ENCODE measurements around the gene CD28.

The CD28 gene

DNA sequence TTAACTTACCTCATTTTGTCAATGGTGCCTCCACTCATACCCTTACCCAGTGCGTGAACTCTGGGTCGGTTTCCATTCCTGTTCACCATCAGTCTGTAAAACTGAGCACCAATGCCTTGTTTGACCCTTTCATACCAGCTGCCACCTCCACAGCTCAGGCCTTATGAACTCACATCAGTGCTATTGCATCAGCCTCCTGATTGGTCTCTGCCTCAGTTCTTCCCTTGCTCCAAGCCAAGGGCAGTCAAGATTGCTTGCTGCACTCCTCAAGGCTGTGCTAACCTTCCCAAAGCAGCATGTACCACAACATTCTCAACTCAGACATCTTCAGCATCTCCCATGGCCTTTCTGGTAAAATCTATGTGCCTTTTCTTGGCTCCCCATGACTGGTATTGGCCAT lies 9.3 kb downstream of the CD28 start:
- no peak overlapping the region for H3K27ac ChIP-seq
- TF ChIP-seq CTCF (conservative IDR thresholded peaks at IDR 0.05) = no peak

GRCh38 chr2:203718087-203718486 lies 11.6 kb downstream of the CD28 start:
- no peak for TF ChIP-seq CTCF (conservative IDR thresholded peaks at IDR 0.05)
- no peak overlapping the region for H3K27ac ChIP-seq

- TF ChIP-seq CTCF (conservative IDR thresholded peaks at IDR 0.05) = no peak
- H3K27ac ChIP-seq = peak overlapping the region; percentile 56
These were observed 13.3 kb downstream of the CD28 start for GRCh38 chr2:203719456-203720410.

- TF ChIP-seq CTCF (conservative IDR thresholded peaks at IDR 0.05) = no peak
These were observed 14.7 kb downstream of the CD28 start for GRCh38 chr2:203720915-203721672.

GRCh38 chr2:203721781-203722300 lies 15.4 kb downstream of the CD28 start:
- no peak for TF ChIP-seq CTCF (conservative IDR thresholded peaks at IDR 0.05)
- peak overlapping the region; percentile 56 for H3K27ac ChIP-seq

More at GRCh38 chr2:203720915-203721672, 14.7 kb downstream of the CD28 start:
- H3K27ac ChIP-seq = peak overlapping the region; percentile 56

DNA sequence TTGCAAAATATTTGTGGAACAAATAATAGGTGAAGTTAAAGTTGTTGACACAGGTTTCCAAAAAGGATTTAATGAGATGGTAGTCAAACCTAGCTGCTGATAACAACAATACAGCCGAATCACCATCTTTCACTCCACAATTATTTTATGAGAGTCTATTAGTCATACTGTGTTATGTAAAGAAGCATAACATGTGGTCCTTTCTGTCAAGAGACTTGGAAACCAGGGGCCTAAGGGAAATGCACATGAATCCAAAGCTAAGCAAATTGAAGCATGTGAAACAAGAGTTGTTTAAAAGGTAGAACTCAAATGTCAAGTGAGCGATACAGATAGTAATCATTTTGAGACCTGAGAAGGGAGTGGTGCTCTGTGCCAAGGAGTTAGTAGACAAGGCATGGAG lies 16.0 kb downstream of the CD28 start:
- H3K27ac ChIP-seq = peak overlapping the region; percentile 56
- no peak for TF ChIP-seq CTCF (conservative IDR thresholded peaks at IDR 0.05)

- TF ChIP-seq CTCF (conservative IDR thresholded peaks at IDR 0.05) = no peak
- H3K27ac ChIP-seq = no peak overlapping the region
These were observed 21.9 kb downstream of the CD28 start for GRCh38 chr2:203728321-203728720.

Measured in VCaP (cell line).